ENCODE data around the gene MORN2. TPM values are rescaled to one million over a fixed set of nuclear protein-coding genes. Genes with fewer than 3 reads are reported as not detected.

The MORN2 gene
- total RNA-seq, 3 donors from 2014 or later, result 11.4 to 14.3 (median 14.1) TPM

GRCh38 chr2:38889045-38889444 is 13.3 kb downstream of the MORN2 start:
- intact Hi-C loops (cut with DNase I; ENCODE audit: low total_unique reads), result no loop called here
- Histone ChIP-seq H3K4me1 (no peaks in the 10 kb centered on the region), H3K36me3 (no peaks in the 10 kb centered on the region), H3K4me3 (no peak overlapping the region), H3K27ac (no peak overlapping the region), H3K27me3 (no peaks in the 10 kb centered on the region), H3K9me3 (no peaks in the 10 kb centered on the region)
- no peak for TF ChIP-seq POLR2AphosphoS5 (IDR thresholded peaks at IDR 0.05)
- no peak for TF ChIP-seq CTCF (IDR thresholded peaks at IDR 0.05)
- no peak for TF ChIP-seq POLR2A (IDR thresholded peaks at IDR 0.05)
- no peak for DNase-seq (ENCODE audit: low spot score in 2 of 2)

GRCh38 chr2:38889575-38889974 is 13.8 kb downstream of the MORN2 start, which contains the start of gene ARHGEF33:
Gene ARHGEF33, plus strand, starts transcription at chr2:38889875. Its CDS starts 29,573 bp downstream, at chr2:38919448.
- H3K4me1 ChIP-seq, result no peaks in the 10 kb centered on the region
- no peaks in the 10 kb centered on the region for H3K36me3 ChIP-seq
- no peak for TF ChIP-seq CTCF (IDR thresholded peaks at IDR 0.05)
- no peak for TF ChIP-seq POLR2A (IDR thresholded peaks at IDR 0.05)
- no peak for TF ChIP-seq POLR2AphosphoS5 (IDR thresholded peaks at IDR 0.05)
- no peaks in the 10 kb centered on the region for H3K27me3 ChIP-seq
- no peak within 1 kb of the TSS for H3K27ac ChIP-seq
- no peaks in the 10 kb centered on the region for H3K9me3 ChIP-seq
- DNase-seq (ENCODE audit: low spot score in 2 of 2), result no peak
- H3K4me3 ChIP-seq, result no peak within 1 kb of the TSS
- intact Hi-C loops (cut with DNase I; ENCODE audit: low total_unique reads), result no loop called here

- H3K27ac ChIP-seq, result no peak overlapping the region
- H3K27me3 ChIP-seq, result no peaks in the 10 kb centered on the region
- H3K4me1 ChIP-seq, result no peaks in the 10 kb centered on the region
- H3K4me3 ChIP-seq, result no peak overlapping the region
- H3K36me3 ChIP-seq, result no peaks in the 10 kb centered on the region
- H3K9me3 ChIP-seq, result no peaks in the 10 kb centered on the region
- no peak for DNase-seq (ENCODE audit: low spot score in 2 of 2)
- intact Hi-C loops (cut with DNase I; ENCODE audit: low total_unique reads), result no loop called here
- TF ChIP-seq POLR2A (IDR thresholded peaks at IDR 0.05) (no peak), POLR2AphosphoS5 (IDR thresholded peaks at IDR 0.05) (no peak), CTCF (IDR thresholded peaks at IDR 0.05) (no peak)
Observed at GRCh38 chr2:38892819-38893218, 17.0 kb downstream of the MORN2 start.

- Histone ChIP-seq H3K9me3 (no peaks in the 10 kb centered on the region), H3K4me3 (no peak overlapping the region), H3K4me1 (no peaks in the 10 kb centered on the region), H3K27me3 (no peaks in the 10 kb centered on the region), H3K27ac (no peak overlapping the region), H3K36me3 (no peaks in the 10 kb centered on the region)
- no peak for DNase-seq (ENCODE audit: low spot score in 2 of 2)
- intact Hi-C loops (cut with DNase I; ENCODE audit: low total_unique reads), result no loop called here
- TF ChIP-seq POLR2AphosphoS5 (IDR thresholded peaks at IDR 0.05) (no peak), CTCF (IDR thresholded peaks at IDR 0.05) (no peak), POLR2A (IDR thresholded peaks at IDR 0.05) (no peak)
Observed at GRCh38 chr2:38898256-38898655, 22.5 kb downstream of the MORN2 start.

GRCh38 chr2:38900726-38901125 is 24.9 kb downstream of the MORN2 start:
- no peaks in the 10 kb centered on the region for H3K4me1 ChIP-seq
- H3K36me3 ChIP-seq, result no peaks in the 10 kb centered on the region
- DNase-seq (ENCODE audit: low spot score in 2 of 2), result no peak
- H3K4me3 ChIP-seq, result no peak overlapping the region
- no peak overlapping the region for H3K27ac ChIP-seq
- no peaks in the 10 kb centered on the region for H3K9me3 ChIP-seq
- TF ChIP-seq POLR2AphosphoS5 (IDR thresholded peaks at IDR 0.05) (no peak), CTCF (IDR thresholded peaks at IDR 0.05) (no peak), POLR2A (IDR thresholded peaks at IDR 0.05) (no peak)
- intact Hi-C loops (cut with DNase I; ENCODE audit: low total_unique reads), result no loop called here
- H3K27me3 ChIP-seq, result no peaks in the 10 kb centered on the region
